Uterus (tissue), 4 donors: Measurements from ENCODE around the gene CKS1B. TPM values are rescaled to one million over a fixed set of nuclear protein-coding genes. Genes with fewer than 3 reads are reported as not detected.

Source experiments
- DNase-seq, 2 donors: peaks; one replicate each; pipeline ENCODE4 v3.0.0-alpha.2; 2019 to 2020
- H3K27ac ChIP-seq, 2 donors: fragments of 200-600 bp; sonication (generic); 1 replicate in 1 of 2; 2 replicates in 1 of 2; pipeline ENCODE4 v1.5.1; 2016 to 2018
- H3K27me3 ChIP-seq, 2 donors: fragments of 200-600 bp; sonication (generic); one replicate each; pipeline ENCODE4 v1.5.1; 2018 to 2019; ENCODE audit warnings: control low read depth in 1 of 2
- H3K36me3 ChIP-seq, 2 donors: fragments of 200-600 bp; sonication (generic); one replicate each; pipeline ENCODE4 v1.5.1; 2019; ENCODE audit warnings: control low read depth in 1 of 2
- H3K4me1 ChIP-seq, 2 donors: fragments of 200-600 bp; sonication (generic); one replicate each; pipeline ENCODE4 v1.5.1; 2018 to 2019; ENCODE audit warnings: control low read depth in 1 of 2
- H3K4me3 ChIP-seq, 2 donors: fragments of 200-600 bp; sonication (generic); 1 replicate in 1 of 2; 2 replicates in 1 of 2; pipeline ENCODE4 v1.5.1; 2018 to 2019; ENCODE audit warnings: mild to moderate bottlenecking in 1 of 2
- H3K9me3 ChIP-seq, 2 donors: fragments of 200-600 bp; sonication (generic); one replicate each; pipeline ENCODE4 v1.5.1; 2019; ENCODE audit warnings: control low read depth in 1 of 2
- POLR2A ChIP-seq, 2 donors: fragments of 450-650 bp; IDR thresholded peaks; one replicate each; pipeline ENCODE4 v1.6.1; 2016; ENCODE audit warnings: antibody characterized with exemption in 2 of 2, mild to moderate bottlenecking in 1 of 2, moderate library complexity in 1 of 2
- intact Hi-C: fragments of 100-400 bp; cut with DNase I; formaldehyde crosslinking; loops from one replicate; pipeline ENCODE4 v1.15.1; 2023; ENCODE audit warnings: low total_unique reads
- microRNA-seq: library from miRNA; unstranded; fragments of <30 nt; microRNA quantifications from one replicate; pipeline ENCODE4, GENCODE V29; 2016; ENCODE audit warnings: borderline microRNAs expressed, borderline replicate concordance
- small RNA-seq: library from RNA; depleted of rRNA; stranded (forward); fragments of <200 nt; gene quantifications from one replicate; pipeline ENCODE3, GENCODE V24; 2016
- total RNA-seq, 4 donors: library from RNA; depleted of rRNA in 3 of 4; stranded (reverse); fragments of >200 nt in 3 of 4; gene quantifications; one replicate each; pipeline versions ENCODE4 v1.1.0 to v1.2.4, GENCODE V29; 2014 to 2023
- TF ChIP-seq, protein P1 (sequence below), 4 experiments: fragments of 200-600 bp in 2 of 4; fragments of 450-650 bp in 2 of 4; sonication (generic) in 2 of 4; IDR thresholded peaks; one replicate each; pipeline ENCODE4 v1.5.1; 2016 to 2019; ENCODE audit warnings: antibody characterized with exemption in 4 of 4, mild to moderate bottlenecking in 2 of 4, moderate library complexity in 1 of 4
- donor health status: DM: yes; HTN: yes; CAD: no.

The CKS1B gene
- total RNA-seq, 4 donors from 2014 or later, result 14.1 to 52.7 (median 22.8) TPM

- no peaks in the 10 kb centered on the region for H3K36me3 ChIP-seq
- no peak for DNase-seq
- no peak for TF ChIP-seq POLR2A (IDR thresholded peaks at IDR 0.05)
- TF ChIP-seq, protein P1, sequence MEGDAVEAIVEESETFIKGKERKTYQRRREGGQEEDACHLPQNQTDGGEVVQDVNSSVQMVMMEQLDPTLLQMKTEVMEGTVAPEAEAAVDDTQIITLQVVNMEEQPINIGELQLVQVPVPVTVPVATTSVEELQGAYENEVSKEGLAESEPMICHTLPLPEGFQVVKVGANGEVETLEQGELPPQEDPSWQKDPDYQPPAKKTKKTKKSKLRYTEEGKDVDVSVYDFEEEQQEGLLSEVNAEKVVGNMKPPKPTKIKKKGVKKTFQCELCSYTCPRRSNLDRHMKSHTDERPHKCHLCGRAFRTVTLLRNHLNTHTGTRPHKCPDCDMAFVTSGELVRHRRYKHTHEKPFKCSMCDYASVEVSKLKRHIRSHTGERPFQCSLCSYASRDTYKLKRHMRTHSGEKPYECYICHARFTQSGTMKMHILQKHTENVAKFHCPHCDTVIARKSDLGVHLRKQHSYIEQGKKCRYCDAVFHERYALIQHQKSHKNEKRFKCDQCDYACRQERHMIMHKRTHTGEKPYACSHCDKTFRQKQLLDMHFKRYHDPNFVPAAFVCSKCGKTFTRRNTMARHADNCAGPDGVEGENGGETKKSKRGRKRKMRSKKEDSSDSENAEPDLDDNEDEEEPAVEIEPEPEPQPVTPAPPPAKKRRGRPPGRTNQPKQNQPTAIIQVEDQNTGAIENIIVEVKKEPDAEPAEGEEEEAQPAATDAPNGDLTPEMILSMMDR (IDR thresholded peaks at IDR 0.05), result no peak
- intact Hi-C loops, result no loop called here
- H3K4me1 ChIP-seq, result no peaks in the 10 kb centered on the region
- H3K9me3 ChIP-seq, result no peaks in the 10 kb centered on the region
- no peaks in the 10 kb centered on the region for H3K27me3 ChIP-seq
- no peak overlapping the region for H3K27ac ChIP-seq
- no peak overlapping the region for H3K4me3 ChIP-seq
Observed at GRCh38 chr1:155026588-155026987, 52.1 kb downstream of the CKS1B start.

Small RNA genes lying within 50 kb of the gene (microRNA-seq; reads per million reads assigned to microRNA genes)
- gene MIR4258, result not detected

Small RNA genes lying within 50 kb of the gene (small RNA-seq; reads per million reads assigned to genes)
- gene MIR4258 (not detected), gene RF00017 (not detected)

Other genes starting within 250 kb of the CKS1B start
- gene KCNN3, start 104.4 kb upstream of the CKS1B start, total RNA-seq, result 10 to 100 TPM in 3 of 4 donors, 1 to 10 TPM in 1; 7.1 to 35.5 (median 12.1) TPM
- 10 to 100 TPM in 1 of 4 donors, 1 to 10 TPM in 3; 2.6 to 21.2 (median 6.4) TPM for gene PMVK, start 38.0 kb upstream of the CKS1B start, total RNA-seq
- 100 to 1,000 TPM in 1 of 4 donors, 10 to 100 TPM in 3; 34.4 to 151 (median 88.6) TPM for gene PBXIP1, start 18.6 kb upstream of the CKS1B start, total RNA-seq
- gene PYGO2, start 12.9 kb upstream of the CKS1B start, total RNA-seq, result 10 to 100 TPM in 3 of 4 donors, 1 to 10 TPM in 1; 10.0 to 36.4 (median 15.9) TPM
- gene SHC1, start 3.9 kb upstream of the CKS1B start, total RNA-seq, result 100 to 1,000 TPM in 2 of 4 donors, 10 to 100 TPM in 2; 93.5 to 149 (median 101) TPM
- 10 to 100 TPM; 12.6 to 33.8 (median 20.7) TPM for gene FLAD1, start 8.7 kb downstream of the CKS1B start, total RNA-seq
- gene LENEP, start 18.9 kb downstream of the CKS1B start, total RNA-seq, result under 1 TPM in 1 of 4 donors, not detected in 3; 0.83 TPM
- 10 to 100 TPM in 2 of 4 donors, 1 to 10 TPM in 2; 3.8 to 53.4 (median 11.9) TPM for gene ZBTB7B, start 28.1 kb downstream of the CKS1B start, total RNA-seq
- 1 to 10 TPM in 1 of 4 donors, under 1 TPM in 1, not detected in 2; 0.07 to 1.6 TPM for gene DCST2, start 59.1 kb downstream of the CKS1B start, total RNA-seq
- 1 to 10 TPM in 2 of 4 donors, not detected in 2; 1.1 to 3.5 TPM for gene DCST1, start 59.1 kb downstream of the CKS1B start, total RNA-seq
- 100 to 1,000 TPM in 3 of 4 donors, 10 to 100 TPM in 1; 58.6 to 270 (median 153) TPM for gene ADAM15, start 76.6 kb downstream of the CKS1B start, total RNA-seq
- gene EFNA4, start 89.1 kb downstream of the CKS1B start, total RNA-seq, result 1 to 10 TPM in 2 of 4 donors, not detected in 2; 8.0 to 8.4 TPM
- gene EFNA3, start 104.2 kb downstream of the CKS1B start, total RNA-seq, result 1 to 10 TPM in 3 of 4 donors, not detected in 1; 3.2 to 7.6 (median 3.3) TPM
- 10 to 100 TPM; 22.3 to 58.5 (median 36.5) TPM for gene EFNA1, start 153.2 kb downstream of the CKS1B start, total RNA-seq
- 10 to 100 TPM in 3 of 4 donors, under 1 TPM in 1; 0.26 to 24.0 (median 21.8) TPM for gene SLC50A1, start 161.2 kb downstream of the CKS1B start, total RNA-seq
- 10 to 100 TPM; 36.1 to 94.4 (median 85.4) TPM for gene DPM3, start 165.8 kb downstream of the CKS1B start, total RNA-seq
- gene KRTCAP2, start 198.6 kb downstream of the CKS1B start, total RNA-seq, result 100 to 1,000 TPM in 1 of 4 donors, 10 to 100 TPM in 2, 1 to 10 TPM in 1; 1.5 to 200 (median 62.5) TPM
- 1 to 10 TPM in 3 of 4 donors, under 1 TPM in 1; 0.26 to 4.6 (median 2.5) TPM for gene TRIM46, start 199.2 kb downstream of the CKS1B start, total RNA-seq
- 100 to 1,000 TPM in 1 of 4 donors, 10 to 100 TPM in 3; 11.8 to 101 (median 38.3) TPM for gene THBS3, start 233.2 kb downstream of the CKS1B start, total RNA-seq
- 10 to 100 TPM in 3 of 4 donors, 1 to 10 TPM in 1; 9.7 to 62.4 (median 26.0) TPM for gene MTX1, start 234.0 kb downstream of the CKS1B start, total RNA-seq